ENCODE measurements around the gene KAT6B. TPM values are rescaled to one million over a fixed set of nuclear protein-coding genes. Genes with fewer than 3 reads are reported as not detected.

KAT6B gene
- total RNA-seq, 1 donor from 2014 or later = 47.1 TPM

GRCh38 chr10:75018686-75019307 lies 192.4 kb downstream of the KAT6B start:
- intact Hi-C loops (cut with micrococcal nuclease) = no loop called here
- DNase-seq (no peak), ATAC-seq (no peak)

DNA sequence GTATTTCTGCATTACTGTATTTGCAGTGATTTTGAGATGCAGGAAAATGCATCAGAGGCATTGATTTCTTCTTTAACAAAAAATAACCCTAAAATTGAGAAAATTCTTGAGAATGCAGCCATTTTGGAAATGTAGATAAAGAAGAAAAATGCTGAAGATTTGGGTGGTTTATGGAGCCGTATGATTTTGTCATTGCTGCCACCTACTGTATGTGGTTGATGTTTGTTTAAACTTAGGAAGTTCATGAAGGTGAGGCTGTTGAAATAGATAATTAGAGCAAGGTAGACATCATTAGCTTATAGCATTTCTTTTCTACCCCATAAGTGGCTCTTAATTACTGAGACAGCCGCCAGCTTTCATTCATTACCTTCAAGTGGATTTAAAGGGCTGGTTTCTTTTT lies 193.0 kb downstream of the KAT6B start:
- no peak for DNase-seq
- no peak for ATAC-seq
- intact Hi-C loops (cut with micrococcal nuclease) = no loop called here

DNA sequence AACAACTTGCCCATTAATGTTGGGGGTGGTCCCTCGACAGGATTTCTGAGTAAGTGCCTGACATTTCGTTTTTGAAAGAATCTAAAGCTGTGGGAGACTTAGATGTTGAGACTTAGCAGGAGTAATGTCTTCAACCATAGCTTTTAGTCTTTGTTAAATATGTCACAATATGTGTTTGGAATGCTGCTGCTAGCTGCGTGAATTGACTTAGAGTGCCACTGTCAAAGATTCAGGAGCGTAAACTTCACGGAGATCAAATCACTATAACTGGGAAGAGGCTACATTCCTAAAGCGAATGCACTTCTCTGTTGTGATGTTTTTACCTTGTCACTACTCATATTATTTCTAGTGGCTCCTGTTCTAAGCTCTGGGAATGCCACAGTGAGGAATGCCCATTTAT lies 193.8 kb downstream of the KAT6B start:
- intact Hi-C loops (cut with micrococcal nuclease) = no loop called here
- ATAC-seq = no peak
- DNase-seq = no peak

- ATAC-seq = no peak
- intact Hi-C loops (cut with micrococcal nuclease) = no loop called here
- no peak for DNase-seq
These were observed 195.2 kb downstream of the KAT6B start for GRCh38 chr10:75021379-75022249.

DNA sequence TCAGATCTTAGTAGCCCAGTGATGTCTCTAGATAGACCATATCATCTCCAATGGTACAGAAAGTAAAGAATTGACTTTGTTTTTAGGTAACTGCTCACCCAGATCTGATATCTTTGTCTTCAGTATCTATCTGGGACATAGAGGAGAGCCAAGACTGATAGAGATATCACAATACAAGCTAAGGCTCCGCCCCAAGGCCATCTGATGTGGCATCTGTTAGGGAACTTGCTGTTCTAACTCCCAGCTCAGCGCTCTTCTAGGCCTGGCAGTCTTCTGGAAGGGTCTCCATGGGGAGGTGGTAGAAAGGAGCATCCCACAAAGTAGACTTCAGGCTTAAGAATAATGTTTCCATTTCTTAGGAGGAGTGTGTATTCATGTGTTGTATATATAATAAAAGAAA lies 196.7 kb downstream of the KAT6B start:
- ATAC-seq (no peak), DNase-seq (no peak)
- intact Hi-C loops (cut with micrococcal nuclease) = no loop called here

DNA sequence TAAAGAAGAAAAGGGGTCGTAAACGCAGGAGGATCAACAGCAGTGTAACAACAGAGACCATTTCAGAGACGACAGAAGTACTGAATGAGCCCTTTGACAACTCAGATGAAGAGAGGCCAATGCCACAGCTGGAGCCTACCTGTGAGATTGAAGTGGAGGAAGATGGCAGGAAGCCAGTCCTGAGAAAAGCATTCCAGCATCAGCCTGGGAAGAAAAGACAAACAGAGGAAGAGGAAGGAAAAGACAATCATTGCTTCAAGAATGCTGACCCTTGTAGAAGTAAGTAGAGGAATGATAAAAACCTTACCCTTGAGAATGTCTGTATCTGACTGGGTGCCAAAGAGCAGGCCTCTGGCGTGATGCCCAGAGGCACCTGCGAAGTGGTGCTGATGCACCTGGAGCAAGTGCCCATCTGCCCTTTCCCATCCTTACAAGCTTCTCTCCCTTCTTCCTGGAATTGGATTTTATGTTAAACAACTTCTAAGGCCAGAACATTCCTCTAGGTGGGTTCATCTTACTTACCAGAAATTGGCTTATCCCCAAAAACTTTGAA lies 198.6 kb downstream of the KAT6B start:
- ATAC-seq = no peak
- DNase-seq = no peak
- intact Hi-C loops (cut with micrococcal nuclease) = no loop called here

DNA sequence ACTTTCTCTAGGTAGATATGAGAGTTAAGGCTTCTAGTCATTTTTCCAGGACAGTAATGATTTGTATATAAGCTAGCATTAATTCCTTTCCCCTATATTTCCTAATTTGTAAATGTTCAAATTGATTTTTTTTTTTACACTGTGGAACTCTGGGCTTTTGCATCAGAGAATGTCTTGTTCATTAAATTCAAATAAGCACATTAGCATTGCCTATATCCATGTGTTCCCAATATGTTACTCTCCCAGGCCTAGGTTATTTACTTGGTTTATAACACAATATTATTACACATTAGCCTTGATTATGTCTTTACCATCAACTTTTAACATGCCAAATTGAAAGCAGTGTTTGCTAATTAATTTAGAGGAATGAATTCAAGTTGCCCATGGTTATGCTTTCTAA lies 201.6 kb downstream of the KAT6B start:
- ATAC-seq = no peak
- intact Hi-C loops (cut with micrococcal nuclease) = no loop called here
- DNase-seq = no peak

- DNase-seq (no peak), ATAC-seq (no peak)
- intact Hi-C loops (cut with micrococcal nuclease) = no loop called here
These were observed 202.3 kb downstream of the KAT6B start for GRCh38 chr10:75028748-75029147.

DNA sequence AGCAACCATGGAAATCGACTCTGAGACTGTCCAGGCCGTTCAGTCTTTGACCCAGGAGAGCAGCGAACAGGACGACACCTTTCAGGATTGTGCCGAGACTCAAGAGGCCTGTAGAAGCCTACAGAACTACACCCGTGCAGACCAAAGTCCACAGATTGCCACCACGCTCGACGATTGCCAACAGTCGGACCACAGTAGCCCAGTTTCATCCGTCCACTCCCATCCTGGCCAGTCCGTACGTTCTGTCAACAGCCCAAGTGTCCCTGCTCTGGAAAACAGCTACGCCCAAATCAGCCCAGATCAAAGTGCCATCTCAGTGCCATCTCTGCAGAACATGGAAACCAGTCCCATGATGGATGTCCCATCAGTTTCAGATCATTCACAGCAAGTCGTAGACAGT lies 203.0 kb downstream of the KAT6B start:
- intact Hi-C loops (cut with micrococcal nuclease) = no loop called here
- peak; percentile 8 for ATAC-seq
- DNase-seq = no peak

GRCh38 chr10:75029857-75030256 lies 203.5 kb downstream of the KAT6B start:
- ATAC-seq (peak; percentile 73), DNase-seq (peak; percentile 69)
- intact Hi-C loops (cut with micrococcal nuclease) = no loop called here

DNA sequence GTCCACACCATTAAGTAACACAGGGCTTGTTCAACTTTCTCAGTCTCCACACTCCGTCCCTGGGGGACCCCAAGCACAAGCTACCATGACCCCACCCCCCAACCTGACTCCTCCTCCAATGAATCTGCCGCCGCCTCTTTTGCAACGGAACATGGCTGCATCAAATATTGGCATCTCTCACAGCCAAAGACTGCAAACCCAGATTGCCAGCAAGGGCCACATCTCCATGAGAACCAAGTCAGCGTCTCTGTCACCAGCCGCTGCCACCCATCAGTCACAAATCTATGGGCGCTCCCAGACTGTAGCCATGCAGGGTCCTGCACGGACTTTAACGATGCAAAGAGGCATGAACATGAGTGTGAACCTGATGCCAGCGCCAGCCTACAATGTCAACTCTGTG lies 204.0 kb downstream of the KAT6B start:
- DNase-seq = no peak
- intact Hi-C loops (cut with micrococcal nuclease) = no loop called here
- peak; percentile 17 for ATAC-seq

- ATAC-seq (no peak), DNase-seq (no peak)
- intact Hi-C loops (cut with micrococcal nuclease) = no loop called here
These were observed 205.7 kb downstream of the KAT6B start for GRCh38 chr10:75032119-75032518.

GRCh38 chr10:75032813-75033212 lies 206.4 kb downstream of the KAT6B start:
- no peak for ATAC-seq
- no peak for DNase-seq
- intact Hi-C loops (cut with micrococcal nuclease) = no loop called here

GRCh38 chr10:75033399-75034130 lies 207.2 kb downstream of the KAT6B start:
- ATAC-seq = peak; percentile 54
- no peak for DNase-seq
- intact Hi-C loops (cut with micrococcal nuclease) = no loop called here

- ATAC-seq (no peak), DNase-seq (no peak)
- intact Hi-C loops (cut with micrococcal nuclease) = no loop called here
These were observed 207.7 kb downstream of the KAT6B start for GRCh38 chr10:75034131-75034512.

- intact Hi-C loops (cut with micrococcal nuclease) = no loop called here
- ATAC-seq = no peak
- DNase-seq = no peak
These were observed 208.4 kb downstream of the KAT6B start for GRCh38 chr10:75034714-75035258.

DNA sequence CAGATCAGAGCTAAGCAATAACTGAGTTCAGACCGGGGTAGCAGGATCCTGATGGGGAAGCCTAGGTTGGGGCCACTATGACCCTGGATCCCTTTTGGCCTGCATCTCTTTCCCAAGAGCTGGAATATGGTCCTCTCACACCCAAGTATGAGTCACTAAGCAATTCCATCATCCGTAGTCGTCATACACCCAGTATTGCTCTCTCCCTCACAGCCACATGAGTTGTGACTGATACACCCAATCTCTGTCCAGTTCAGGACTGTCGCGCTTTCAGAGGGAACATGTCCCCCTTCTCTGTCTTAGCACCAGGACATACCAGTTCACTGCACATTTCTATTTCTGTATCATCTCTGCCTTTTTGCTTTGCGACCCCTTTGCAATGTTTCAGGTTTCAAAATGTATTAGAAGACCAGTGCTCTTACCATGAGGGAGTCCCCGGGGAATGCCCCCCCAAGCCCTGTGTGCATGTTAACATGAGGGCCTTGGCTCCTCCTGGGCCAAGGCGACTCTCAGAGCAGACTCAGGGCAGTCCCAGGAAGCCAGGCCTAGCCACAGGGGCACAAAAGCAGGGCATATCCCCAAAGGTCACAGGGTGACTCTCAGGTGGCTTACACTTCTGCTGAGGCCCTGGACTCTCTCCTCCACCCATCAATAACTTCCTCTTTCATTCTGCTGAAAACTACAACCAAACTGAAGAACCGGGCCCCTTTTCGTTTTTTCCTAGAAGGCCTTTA lies 209.7 kb downstream of the KAT6B start:
- DNase-seq (no peak), ATAC-seq (no peak)
- intact Hi-C loops (cut with micrococcal nuclease) = no loop called here

GRCh38 chr10:75037171-75038153 lies 211.1 kb downstream of the KAT6B start:
- intact Hi-C loops (cut with micrococcal nuclease) = no loop called here
- ATAC-seq (no peak), DNase-seq (no peak)
